HPDE6-E6E7 (cell line): ENCODE results near the gene BTBD16.

Experiments used
- DNase-seq: peaks from one replicate; pipeline ENCODE4 v3.0.0; 2011; ENCODE audit warnings: missing footprints; ENCODE audit errors: extremely low spot score

The BTBD16 gene

GRCh38 chr10:122271076-122271475, at the start of gene BTBD16:
TSS of gene BTBD16 (plus strand) at chr10:122271296. CDS start at chr10:122275082, 3,786 bp downstream.
- DNase-seq, result no peak

GRCh38 chr10:122221958-122222357, 49.1 kb upstream of the BTBD16 start:
- DNase-seq, result no peak

- DNase-seq, result no peak
Measured at GRCh38 chr10:122222638-122223037, 48.5 kb upstream of the BTBD16 start.

GRCh38 chr10:122224159-122224558, 46.9 kb upstream of the BTBD16 start:
- DNase-seq, result no peak

GRCh38 chr10:122225330-122225729, 45.8 kb upstream of the BTBD16 start:
- DNase-seq, result no peak

- DNase-seq, result no peak
Measured at GRCh38 chr10:122227754-122228153, 43.3 kb upstream of the BTBD16 start.

GRCh38 chr10:122229666-122230065, 41.4 kb upstream of the BTBD16 start:
- no peak for DNase-seq

- no peak for DNase-seq
Measured at GRCh38 chr10:122230222-122230621, 40.9 kb upstream of the BTBD16 start.

GRCh38 chr10:122232769-122233168, 38.3 kb upstream of the BTBD16 start:
- DNase-seq, result no peak

GRCh38 chr10:122233857-122234348, 37.2 kb upstream of the BTBD16 start:
- no peak for DNase-seq

GRCh38 chr10:122234416-122234815, 36.7 kb upstream of the BTBD16 start:
- no peak for DNase-seq

GRCh38 chr10:122236690-122237306, 34.3 kb upstream of the BTBD16 start:
- no peak for DNase-seq

GRCh38 chr10:122237331-122237990, 33.6 kb upstream of the BTBD16 start:
- no peak for DNase-seq

- no peak for DNase-seq
Measured at GRCh38 chr10:122239578-122240257, 31.4 kb upstream of the BTBD16 start.

GRCh38 chr10:122240401-122240800, 30.7 kb upstream of the BTBD16 start:
- no peak for DNase-seq

GRCh38 chr10:122241836-122242235, 29.3 kb upstream of the BTBD16 start:
- DNase-seq, result no peak

- no peak for DNase-seq
Measured at GRCh38 chr10:122243550-122243949, 27.5 kb upstream of the BTBD16 start.

- no peak for DNase-seq
Measured at GRCh38 chr10:122244001-122244975, 26.8 kb upstream of the BTBD16 start.

GRCh38 chr10:122245136-122245535, 26.0 kb upstream of the BTBD16 start:
- DNase-seq, result no peak

- DNase-seq, result no peak
Measured at GRCh38 chr10:122245897-122246296, 25.2 kb upstream of the BTBD16 start.

GRCh38 chr10:122246830-122247520, 24.1 kb upstream of the BTBD16 start:
- DNase-seq, result no peak
